GM12891 (cell line): ENCODE data around the gene UPB1.

Experiments
- PAX5 ChIP-seq: IDR thresholded peaks from 2 replicates; pipeline ENCODE4 v1.6.1; 2011; ENCODE audit warnings: low read length, moderate library complexity, mild to moderate bottlenecking; ENCODE audit not compliant: insufficient read depth, severe bottlenecking
- POLR2A ChIP-seq: IDR thresholded peaks from 2 replicates; pipeline ENCODE4 v1.6.1; 2011; ENCODE audit warnings: low read depth, low read length, control low read depth
- POLR2AphosphoS5 ChIP-seq: IDR thresholded peaks from 2 replicates; pipeline ENCODE4 v1.6.1; 2011; ENCODE audit warnings: low read depth, low read length, control low read depth

- no peak for TF ChIP-seq POLR2A
- TF ChIP-seq PAX5: no peak
- no peak for TF ChIP-seq POLR2AphosphoS5
These were observed 72.5 kb downstream of the UPB1 start for GRCh38 chr22:24567668-24568067.
